GM19240 (cell line): ENCODE data around the gene CCDC106.

Experiments
- DNase-seq: peaks from one replicate; pipeline ENCODE4 v3.0.0; 2011; ENCODE audit warnings: low spot score; ENCODE audit not compliant: insufficient read length

The CCDC106 gene

GRCh38 chr19:55647732-55648584 lies at the start of gene CCDC106:
CCDC106 (plus strand) TSS chr19:55648212; CDS start chr19:55649047, 835 bp downstream.
- no peak for DNase-seq

DNA sequence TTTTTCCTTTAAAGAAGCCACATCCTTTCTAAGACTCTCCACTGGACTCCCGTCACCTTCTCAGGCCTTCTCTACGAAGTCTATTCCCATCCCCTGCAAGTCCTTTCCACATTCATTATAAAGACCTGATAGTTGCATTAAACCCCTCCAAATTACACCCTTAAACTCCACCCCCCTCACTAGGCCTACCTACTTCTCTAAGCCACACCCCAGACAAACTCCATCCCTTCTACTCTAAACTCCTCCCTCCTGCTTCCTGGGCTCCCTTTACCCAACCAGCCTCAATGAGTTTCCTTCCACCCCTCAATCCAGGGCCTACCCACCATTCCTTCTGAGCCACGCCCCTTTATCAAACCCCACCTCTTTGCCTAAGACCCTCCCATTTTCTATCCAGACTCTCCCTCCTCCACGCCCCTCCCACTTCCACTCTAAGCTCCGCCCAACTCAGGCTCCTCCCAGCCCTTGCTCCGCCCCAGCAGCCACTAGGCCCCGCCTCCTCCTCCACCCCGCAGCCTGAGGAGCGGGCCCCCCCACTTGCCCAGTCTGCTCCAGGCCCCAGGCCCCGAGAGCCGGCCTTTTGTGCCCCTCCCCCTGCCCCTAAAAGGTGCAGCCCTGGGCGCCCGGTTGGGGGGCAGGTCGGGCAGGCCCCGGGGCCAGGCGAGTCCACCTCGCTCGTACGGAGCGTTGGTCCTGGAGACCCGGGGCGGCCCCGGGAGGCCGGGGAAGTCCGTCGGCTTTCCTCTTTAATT lies 49.1 kb upstream of the CCDC106 start:
- DNase-seq = peak; percentile 76

DNA sequence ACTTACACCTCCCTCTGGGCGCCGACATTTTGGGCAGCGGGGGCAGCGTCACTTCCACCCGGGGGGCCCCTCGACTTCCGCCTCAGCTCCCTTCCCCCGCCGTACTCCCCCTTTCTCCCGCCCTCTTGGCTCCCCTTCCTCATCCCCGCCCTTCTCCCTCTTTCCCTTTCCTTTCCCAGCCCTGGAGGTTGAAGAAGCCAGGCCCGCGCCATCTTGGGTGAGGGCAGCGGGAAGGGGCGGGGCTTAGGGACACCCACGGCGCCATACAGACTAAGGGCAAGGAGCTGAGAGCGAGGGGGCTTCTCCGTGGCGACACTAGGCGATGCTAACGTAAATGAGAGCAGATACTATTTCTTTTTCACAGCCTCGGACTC lies 48.6 kb upstream of the CCDC106 start, which contains the start of gene FIZ1:
FIZ1 (minus strand) TSS at position 50 of the 374 bp plus-strand sequence. CDS start 1,652 bp downstream, outside the sequence.
- peak; percentile 85 for DNase-seq

- DNase-seq = peak; percentile 70
These were observed 48.0 kb upstream of the CCDC106 start, which contains the start of gene ZNF524 for GRCh38 chr19:55599842-55600661. ZNF524 (plus strand) TSS chr19:55600288; CDS start chr19:55602113, 1,825 bp downstream.

GRCh38 chr19:55600662-55601028 lies 47.4 kb upstream of the CCDC106 start:
- DNase-seq = no peak

DNA sequence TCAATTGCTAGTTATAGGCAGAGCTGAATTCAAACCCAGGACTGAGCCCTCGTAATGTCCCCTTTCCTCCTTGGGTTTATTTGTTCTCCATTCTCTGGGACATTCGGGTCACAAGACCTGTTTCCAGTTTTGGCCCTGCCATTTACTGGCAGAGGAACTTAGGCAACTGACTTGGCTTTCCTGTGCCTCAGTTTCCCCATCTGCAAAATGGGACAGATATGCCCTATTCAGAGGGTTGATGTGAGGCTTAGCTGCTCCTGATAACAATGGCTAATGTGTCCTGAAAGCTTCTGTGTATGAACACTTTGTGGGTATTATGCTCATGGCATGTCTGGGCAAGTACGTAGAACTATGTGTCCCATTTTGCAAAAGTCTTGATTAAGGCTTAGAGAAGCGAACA lies 46.9 kb upstream of the CCDC106 start:
- DNase-seq = no peak

- DNase-seq = no peak
These were observed 45.7 kb upstream of the CCDC106 start for GRCh38 chr19:55602104-55603001.

DNA sequence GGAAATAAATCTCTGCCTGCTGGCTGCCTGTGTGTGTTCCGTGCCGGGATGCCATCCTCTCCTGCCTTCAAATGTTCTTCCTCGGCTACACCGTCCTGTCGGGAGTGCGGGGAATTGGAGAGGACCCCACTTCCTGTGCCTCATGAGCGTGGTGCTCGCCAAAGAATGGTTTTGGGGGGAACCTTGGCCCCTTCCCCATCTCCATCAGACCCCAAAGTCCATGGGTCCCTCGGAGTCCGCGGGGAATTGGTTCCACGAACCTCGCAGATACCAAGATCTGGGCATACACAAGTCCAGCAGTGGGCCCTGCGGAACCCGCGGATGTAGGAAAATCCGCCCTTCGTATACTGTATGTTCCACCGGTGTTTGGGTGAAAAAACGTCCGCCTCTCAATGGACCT lies 44.9 kb upstream of the CCDC106 start:
- DNase-seq = no peak

DNA sequence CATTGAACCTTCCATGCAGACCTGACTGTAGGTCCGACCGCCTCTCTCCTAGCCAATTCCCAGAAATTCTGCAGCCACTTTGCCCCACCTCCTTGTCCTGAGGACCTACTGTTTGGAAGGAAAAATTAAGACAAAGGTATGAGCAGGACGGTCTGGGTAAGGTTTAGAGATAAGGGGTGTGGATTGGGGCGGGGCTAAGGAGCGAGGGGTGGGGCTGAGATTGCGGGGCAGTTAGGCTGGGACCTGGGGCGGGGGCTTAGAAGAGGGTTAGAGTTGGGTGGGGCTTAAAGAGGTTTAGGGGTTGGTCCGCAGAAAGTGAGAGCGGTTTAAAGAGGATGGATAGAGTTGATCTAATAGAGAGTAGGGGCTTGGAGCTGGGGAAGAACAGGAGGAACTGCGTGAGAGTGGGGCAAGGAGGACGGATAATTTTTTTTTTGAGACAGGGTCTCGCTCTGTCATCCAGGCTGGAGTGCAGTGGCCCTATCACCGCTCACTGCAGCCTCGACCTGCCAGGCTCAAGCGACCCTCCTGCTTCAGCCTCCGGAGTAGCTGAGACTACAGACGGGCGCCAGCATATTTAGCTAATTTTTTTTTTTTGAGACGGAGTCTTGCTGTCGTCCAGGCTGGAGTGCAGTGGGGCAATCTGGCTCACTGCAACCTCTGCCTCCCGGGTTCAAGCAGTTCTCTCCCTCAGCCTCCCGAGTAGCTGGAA lies 44.3 kb upstream of the CCDC106 start:
- DNase-seq = no peak

DNA sequence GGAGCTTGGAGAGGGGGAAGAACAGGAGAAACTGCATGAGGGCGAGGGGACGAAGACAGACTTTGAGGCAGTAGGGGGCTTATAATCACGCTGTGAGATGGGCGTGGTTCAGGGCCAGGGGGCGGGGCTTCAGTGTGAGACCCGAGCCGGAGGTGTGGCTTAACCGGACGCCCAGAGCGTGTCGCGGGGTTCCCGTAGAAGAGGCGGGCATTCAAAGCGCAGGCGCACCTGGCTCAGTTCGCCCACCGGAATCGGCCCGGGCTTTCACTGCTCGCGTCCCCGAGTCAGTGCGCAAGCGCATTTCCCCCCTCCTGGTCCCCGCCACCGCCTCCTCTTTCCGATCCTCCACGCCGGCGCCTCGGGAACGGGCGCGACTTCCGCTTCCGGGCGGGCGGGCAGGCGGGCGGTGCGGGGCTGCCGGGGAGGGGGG lies 42.8 kb upstream of the CCDC106 start:
- peak; percentile 92 for DNase-seq

GRCh38 chr19:55605637-55606470 lies 42.2 kb upstream of the CCDC106 start, which contains the start of gene ZNF865:
ZNF865 (plus strand) TSS chr19:55605647; CDS start chr19:55613619, 7,972 bp downstream.
- peak; percentile 69 for DNase-seq

DNA sequence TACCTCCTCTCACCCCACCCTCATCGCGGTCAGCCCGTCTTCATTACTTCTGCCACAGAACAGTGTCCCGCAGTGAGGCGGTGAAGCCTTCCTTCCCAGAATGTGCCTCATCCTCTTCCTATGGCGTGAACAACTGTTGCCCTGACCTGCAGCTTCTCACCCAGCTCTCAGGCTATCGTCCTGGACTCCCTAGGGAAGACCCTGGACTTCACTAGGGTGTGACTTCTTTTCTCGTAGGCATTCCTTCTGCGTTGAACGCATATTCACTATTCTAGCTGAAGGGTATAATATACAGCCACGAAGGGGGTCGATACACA lies 41.6 kb upstream of the CCDC106 start:
- no peak for DNase-seq

GRCh38 chr19:55606817-55607216 lies 41.2 kb upstream of the CCDC106 start:
- DNase-seq = no peak

DNA sequence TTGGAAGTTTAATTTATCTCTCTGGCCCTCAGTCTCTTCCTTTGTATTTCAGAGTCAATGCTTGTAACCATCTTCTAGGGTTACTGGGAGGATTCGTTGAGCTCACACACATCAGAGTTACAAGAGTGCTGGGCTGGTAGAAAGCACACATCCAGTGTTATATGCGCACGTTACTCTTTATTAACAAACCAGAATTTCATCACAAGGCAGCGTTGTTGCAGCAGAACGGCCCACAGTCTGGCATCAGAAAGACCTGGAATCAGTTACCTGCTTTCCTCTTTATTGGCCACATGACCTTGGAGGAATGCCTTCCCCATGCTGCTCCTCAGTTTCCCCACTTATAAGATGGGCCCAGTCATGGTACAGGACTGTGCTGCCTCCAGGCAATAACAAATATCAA lies 38.7 kb upstream of the CCDC106 start:
- DNase-seq = no peak

DNA sequence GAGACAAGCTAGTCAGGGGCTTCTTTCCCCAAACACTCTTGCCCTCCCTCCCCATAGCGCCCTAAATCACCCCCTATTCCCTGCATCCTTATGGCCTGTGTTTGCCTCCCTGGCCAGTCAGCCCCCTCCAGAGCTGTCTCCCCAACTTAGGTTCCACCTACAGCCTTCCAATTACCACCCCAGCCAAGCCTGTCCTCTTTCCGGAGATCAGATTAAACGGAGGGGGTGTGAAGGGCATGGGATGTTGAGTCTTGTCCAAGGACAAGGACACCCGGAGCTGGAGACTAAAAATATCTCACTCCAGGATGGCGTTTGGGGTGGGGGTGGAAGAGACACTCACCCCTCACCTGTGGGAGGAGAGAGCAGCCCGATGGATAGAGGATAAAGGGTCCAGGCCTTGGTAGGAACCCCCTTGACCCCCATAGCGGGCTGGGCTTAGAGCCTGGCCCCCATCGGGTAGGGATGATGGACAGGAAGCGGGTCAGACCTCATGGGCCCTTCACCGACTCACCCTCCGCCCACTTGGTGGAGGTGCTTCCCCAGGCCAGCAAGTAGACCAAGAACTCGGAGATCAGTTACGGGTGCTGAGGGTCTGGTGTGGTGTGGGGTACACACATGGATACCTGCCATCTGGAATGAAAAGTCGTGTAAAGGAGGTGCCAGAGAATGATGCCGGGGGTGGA lies 36.6 kb upstream of the CCDC106 start:
- DNase-seq = no peak

DNA sequence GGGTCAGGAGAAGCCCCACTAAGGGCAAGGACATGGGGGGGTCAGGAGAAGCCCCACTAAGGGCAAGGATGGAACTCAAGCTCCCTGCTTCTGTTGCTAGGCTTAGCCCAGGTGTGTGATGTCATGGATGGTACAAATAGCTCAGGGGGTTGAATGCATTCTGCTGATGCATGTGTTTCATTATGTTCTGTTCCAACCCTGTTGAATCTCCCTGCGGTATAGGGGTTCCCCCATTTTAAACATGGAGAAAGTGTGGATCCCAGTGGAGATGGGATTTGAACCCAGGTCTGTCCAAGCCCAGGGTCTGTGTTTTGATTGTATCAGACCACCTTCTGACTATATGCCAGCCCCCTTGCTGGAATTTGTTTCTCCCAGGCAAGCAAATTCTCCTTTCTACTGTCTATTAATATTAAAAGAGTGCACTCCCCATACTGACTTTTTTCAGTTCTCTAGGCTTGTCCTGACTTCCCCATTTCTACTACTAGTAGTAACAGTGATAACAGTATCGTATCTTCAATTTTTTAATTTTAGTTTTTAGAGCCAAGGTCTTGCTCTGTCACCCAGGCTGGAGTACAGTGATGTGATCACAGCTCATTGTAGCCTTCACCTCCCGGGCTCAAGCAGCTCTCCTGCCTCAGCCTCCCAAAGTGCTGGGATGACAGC lies 35.9 kb upstream of the CCDC106 start:
- DNase-seq = no peak

DNA sequence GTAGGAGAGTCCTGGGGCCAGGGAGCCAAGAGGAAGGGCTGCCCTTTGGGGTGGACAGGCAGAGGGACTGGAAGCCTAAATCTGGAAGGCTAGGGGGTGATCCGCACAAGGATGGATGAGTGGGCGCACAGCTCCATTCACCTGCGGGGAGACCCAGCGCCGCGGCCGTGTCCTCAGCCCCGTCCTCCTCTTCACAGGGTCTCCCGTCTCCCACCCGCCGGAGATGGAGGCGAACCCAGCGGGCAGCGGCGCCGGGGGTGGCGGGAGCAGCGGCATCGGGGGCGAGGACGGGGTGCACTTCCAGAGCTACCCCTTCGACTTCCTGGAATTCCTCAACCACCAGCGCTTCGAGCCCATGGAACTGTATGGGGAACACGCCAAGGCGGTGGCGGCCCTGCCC lies 34.6 kb upstream of the CCDC106 start:
- DNase-seq = no peak
